ENCODE measurements around the gene KIAA0408.
A peak's percentile ranks its signal among the peaks of the same experiment; 100 is the strongest.

KIAA0408 gene

DNA sequence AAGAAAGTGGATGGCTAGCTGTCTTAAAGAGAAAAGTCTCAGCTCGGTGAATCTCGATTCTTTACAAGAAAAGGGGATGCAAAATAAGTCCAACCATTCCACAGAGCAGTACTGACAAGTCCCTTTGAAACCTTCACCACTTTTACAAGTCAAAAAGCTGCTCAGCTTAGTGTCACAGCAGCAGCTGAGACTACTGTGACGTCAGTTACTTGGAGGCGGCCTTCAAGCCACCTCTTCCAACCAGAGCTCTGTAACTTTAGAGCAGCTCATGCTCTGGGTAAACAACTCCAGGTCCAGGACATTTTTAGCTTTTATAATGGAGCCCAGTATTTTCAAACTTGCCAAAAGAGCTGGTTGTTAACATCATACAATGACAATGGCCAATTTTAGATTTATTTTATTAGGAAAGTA lies at the start of gene KIAA0408:
TSS of gene KIAA0408 (minus strand) at position 159 of the 411 bp plus-strand sequence. CDS start 5,408 bp downstream, outside the sequence.
- no peak for DNase-seq

DNA sequence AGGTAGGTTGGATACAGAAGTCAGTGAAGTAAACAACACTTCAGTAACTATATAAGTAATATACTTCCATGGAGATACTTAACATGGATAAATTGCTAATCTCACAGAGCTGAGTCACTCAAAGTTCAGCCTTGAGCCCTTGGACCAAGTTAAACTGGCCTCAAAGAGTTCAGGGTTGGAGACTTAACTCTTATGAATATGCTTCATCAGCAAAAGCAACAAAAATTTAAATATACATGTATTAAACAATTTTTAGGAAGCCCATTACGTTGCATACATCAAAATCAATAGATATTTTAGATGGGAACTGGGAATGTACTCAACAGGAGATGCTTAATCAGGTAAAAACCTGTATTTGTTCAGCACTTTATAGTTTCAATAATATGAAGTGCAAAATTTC lies 47.7 kb upstream of the KIAA0408 start:
- DNase-seq: no peak

DNA sequence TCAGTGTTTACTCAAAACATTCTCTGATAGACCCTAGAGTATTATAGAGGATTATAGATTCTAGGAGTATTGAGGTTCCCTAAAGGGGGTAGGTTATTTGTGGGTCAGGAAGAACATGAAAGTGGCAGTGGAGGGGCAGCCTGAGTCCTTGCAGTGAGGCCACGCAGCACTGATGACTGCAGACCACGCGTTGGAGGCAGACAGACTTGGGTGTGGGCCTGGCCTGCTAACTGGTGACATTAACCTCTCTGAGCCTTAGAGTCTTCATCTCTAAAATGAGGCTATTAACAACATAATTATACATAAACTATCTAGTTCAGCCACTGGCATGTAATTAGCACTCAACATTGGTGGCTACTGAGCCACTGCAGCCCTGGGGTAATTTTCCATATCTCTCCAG lies 43.8 kb upstream of the KIAA0408 start:
- no peak for DNase-seq

DNA sequence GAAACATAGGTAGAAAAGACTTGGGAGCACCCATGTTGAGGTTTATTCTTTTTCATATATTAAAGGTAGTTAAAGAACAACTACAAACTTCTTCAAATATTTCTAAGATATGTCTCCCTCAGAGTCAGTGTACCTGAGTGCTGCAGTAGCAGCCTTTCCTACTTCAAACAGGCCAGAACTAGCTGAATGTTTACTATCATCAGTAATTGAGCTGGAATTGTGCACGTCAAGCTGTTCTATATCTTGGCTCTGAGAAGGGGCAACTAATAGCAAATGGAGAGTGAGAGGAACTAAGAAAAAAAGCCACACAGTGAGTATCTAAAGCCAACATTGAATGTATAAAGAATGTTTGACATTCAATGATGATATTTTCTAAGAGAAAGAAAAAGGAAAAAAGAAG lies 38.2 kb upstream of the KIAA0408 start:
- no peak for DNase-seq

DNA sequence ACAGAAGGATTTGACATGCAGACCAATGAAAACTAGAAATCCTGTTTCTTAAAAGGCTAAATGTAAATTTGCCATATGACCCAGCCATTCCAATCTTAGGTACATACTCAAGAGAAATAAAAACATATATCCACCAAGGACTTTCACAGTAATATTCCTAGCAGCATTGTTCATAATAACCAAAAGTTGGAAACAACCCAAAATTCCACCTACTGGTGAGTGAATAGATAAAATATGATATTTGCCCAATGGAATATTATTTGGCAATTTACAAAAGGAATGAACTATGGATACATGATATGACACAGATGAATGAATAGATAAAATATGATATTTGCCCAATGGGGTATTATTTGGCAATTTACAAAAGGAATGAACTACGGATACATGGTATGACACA lies 37.3 kb upstream of the KIAA0408 start:
- DNase-seq: peak in 1 of 2 experiments; percentile 14

DNA sequence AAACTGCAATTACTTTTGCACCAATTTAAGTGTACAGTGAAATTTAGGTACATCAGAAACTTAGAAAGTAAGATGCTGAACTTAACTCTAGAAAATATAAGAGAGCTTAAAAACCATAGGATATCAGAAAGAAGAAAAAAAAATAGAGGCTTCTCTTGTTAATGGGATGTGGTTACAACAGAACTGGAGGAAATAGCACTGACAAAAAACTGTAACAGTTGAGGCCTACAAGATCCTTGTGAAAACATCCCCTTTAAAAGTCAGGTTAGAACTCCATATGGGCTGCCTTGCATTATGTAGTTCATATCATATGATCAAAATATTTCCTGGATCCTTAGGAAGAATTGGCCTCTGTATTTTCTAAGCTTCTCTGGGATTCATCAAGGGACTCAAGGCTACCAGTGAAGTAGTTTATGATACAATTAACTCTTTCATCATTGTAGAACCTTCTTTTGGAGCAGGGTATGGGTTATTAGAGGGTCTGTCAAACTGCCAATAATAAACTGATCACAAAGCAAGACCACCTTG lies 35.1 kb upstream of the KIAA0408 start:
- no peak for DNase-seq

DNA sequence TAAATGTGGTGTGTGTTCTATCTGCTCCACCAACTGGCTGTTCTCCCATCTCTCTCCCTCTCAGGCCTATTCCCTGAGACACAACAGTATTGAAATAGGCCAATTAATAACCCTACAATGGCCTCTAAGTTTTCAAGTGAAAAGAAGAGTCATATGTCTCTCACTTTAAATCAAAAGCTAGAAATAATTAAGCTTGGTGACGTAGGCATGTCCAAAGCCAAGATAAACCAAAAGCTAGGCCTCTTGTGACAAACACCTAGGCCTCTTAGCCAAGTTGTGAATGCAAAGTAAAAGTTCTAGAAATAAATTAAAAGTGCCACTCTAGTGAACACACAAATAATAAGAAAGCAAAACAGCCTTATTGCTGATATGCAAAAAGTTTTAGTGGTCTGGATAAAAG lies 30.1 kb upstream of the KIAA0408 start:
- DNase-seq: no peak

DNA sequence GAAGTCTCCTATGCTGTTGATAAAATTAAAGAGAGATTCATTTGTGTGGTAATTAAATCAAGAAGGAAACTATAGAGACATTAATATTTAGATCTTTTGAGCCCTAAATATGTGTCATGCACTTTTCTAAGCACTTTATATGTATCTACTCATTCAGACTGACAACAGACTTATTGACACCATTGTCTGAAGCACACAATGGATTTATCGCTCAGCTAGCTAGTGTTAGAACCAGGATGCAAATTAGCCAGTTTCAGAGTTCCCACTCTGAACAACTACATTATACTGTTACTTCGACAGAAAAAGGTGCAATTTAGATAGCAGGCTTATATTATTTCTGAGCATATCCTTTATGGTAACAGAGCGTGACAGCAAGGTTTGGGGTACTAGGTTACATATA lies 27.7 kb upstream of the KIAA0408 start:
- no peak for DNase-seq

DNA sequence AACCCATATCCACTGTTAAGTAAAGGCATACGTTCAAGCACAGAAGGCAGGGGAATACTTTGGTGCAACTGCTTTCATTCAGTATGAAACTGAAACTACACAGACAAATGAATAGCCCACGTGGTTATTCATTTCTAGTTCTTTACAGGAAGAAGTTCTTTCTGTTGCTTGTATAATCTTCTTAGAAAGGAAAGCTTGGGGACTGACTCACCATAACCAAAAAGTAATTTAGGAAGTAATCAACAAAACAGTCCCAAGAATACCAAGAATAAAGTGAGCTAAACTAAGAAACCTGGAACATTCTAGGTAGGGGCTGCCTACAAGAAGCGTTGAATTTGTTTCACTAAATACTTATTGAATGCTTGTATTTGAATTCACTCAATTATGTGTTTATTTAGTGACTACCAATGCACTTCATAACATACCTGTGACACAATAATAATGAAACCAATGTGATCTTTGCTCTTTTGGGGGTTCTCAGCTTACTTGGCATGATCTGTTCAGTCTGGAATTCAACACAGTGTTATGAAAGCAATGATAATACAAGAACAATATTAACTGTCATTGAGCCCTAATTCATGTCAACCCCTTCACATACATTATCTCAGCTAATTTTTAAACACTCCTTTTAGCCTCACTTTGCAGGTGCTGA lies 25.1 kb upstream of the KIAA0408 start:
- DNase-seq: peak in 1 of 2 experiments; percentile 20

DNA sequence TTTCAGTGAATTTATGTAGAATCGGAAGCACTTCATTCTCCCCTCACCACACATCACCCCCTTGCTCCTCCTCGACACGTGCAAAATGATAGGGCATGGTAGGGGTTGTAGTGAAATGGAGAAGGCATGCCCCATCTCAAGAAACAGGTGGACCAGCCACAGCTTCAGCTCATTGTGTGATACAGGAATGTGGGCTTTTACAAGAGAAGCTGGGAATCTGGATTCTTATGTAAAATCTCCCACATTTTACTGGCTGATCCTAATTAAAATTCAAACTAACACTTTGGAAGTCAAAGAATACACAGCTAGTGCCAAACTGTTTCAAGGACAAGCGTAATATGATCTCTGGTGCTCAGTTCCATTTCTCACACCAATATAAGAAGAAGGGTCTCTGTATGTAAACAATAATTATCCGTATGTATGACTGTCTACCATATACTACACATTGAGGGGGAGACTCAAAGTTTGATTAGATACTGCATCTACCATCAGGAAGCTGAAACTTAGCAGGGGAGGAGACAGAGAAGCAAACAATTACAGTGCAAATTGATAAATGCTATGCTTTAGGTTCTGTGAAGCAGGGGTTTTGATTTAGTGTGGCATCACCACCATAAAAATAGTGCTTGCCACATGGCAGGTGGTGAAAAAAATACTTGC lies 24.3 kb upstream of the KIAA0408 start:
- DNase-seq: no peak

DNA sequence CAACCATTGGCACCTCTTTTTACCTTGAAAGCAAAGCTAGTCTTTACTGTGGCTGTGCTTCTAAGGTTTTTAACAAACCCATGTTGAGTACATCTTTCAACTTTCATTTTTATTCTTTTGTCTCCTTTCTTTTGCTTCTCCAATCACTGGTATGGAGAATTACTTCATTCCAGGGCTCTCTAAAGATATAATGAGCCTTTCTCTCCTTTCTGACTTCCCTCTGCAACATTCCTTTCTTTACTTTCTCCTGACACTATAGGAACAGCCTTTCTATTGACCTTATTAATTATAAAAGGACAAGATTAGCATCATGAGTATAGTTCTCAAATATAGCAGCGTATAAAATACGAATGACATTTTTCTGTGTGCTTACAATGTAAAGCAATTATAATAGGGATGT lies 23.1 kb upstream of the KIAA0408 start:
- no peak for DNase-seq

DNA sequence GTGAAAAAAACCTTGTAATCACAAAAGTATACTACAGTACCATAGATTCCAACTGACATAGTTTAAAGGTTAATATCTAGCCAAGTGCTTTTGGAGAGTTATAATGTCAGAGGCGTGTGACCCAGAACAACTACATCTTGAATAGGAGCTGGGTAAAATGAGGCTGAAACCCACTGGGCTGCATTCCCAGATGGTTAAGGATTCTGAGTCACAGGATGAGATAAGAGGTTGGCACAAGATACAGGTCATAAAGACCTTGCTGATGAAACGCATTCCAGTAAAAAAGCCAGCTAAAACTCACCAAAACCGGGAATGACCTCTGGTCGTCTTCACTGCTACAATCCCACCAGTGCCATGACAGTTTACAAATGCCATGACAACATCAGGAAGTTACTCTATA lies 22.4 kb upstream of the KIAA0408 start:
- peak in 1 of 2 experiments; percentile 54 for DNase-seq

DNA sequence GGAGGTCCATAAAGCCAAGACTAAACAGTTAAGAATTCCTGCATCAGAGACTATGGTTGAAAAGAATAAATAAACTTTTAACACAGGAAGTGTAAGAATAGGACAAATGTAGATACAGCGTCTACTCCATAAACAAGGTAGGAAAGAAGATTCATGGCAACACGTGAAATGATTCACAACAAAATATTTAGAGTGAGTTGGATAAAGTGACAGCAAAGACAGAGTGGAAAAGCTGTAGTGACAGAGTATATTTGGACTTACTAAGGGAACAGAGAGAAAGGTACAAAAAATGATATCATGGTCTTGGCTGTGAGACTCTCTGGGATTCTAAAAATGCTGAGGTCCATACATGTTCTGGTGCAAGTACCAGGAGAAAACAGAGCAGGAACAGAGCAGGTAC lies 21.9 kb upstream of the KIAA0408 start:
- DNase-seq: no peak

DNA sequence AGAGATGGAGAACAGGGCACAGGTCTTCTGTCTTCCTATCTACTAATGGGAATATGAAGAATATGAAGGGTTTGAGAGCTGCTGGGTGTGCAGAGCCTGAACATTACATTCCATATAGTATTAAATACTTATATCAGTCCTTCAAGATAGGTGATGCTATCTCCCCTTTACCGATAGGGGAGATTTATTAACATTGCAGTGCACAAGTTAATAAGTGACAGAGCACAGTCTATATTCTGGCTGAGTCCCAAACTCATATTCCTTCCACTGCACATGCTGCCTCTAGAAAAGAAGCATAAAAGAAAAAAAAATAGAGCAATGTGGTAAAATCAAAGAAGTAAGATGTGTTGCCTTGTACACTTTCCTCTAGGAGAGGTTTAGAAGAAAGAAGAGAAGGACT lies 18.5 kb upstream of the KIAA0408 start:
- no peak for DNase-seq

DNA sequence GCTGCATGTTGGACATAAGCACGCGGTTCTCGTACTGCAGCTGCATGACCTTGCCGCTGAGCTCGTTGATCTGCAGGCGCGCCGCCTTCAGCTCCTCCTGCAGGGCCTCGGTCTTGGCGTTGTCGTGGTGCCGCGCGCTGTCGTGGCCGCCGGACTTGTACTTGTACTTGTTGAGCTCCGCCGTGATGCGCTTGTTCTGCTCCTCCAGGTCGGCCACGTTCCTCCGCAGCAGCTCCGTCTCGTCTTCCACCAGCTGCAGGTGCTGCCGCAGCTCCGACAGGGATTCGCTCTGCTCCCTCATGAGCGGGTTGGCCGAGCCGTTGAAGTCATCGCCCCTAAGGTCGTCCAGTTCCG lies 16.6 kb upstream of the KIAA0408 start:
- no peak for DNase-seq

DNA sequence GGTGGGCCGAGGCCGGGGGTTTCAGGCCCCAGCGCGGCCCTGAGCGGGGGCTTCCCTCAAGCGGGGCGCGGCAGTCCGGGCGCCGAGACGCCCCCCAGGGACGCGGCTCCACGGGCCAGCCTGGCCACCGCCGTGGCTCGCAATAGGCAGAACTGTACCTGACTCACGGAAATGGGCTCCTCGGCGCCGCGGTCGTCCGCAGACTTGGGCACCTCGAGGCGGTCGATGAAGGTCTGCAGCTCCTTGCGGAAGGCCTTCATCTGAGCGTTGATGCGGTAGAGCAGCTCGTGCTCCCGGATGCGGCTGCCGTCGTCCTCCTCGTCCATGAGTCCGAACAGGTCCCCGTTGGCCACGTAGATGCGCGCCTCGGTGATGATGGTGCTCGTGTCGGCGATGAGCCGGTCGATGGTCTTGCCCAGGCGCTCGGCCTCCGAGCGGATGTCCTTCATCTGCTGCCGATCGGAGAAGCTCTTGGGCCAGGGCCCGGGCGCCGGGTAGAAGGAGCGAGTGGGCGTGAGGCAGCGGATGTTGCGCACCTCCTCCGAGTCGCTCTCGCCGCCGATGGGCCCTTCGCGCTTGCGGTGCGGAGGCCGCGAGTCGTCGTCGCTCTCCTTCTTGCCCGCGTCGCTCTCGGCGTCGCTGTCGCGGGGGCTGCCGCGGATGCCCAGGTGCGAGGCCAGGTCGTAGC lies 16.1 kb upstream of the KIAA0408 start:
- no peak for DNase-seq

DNA sequence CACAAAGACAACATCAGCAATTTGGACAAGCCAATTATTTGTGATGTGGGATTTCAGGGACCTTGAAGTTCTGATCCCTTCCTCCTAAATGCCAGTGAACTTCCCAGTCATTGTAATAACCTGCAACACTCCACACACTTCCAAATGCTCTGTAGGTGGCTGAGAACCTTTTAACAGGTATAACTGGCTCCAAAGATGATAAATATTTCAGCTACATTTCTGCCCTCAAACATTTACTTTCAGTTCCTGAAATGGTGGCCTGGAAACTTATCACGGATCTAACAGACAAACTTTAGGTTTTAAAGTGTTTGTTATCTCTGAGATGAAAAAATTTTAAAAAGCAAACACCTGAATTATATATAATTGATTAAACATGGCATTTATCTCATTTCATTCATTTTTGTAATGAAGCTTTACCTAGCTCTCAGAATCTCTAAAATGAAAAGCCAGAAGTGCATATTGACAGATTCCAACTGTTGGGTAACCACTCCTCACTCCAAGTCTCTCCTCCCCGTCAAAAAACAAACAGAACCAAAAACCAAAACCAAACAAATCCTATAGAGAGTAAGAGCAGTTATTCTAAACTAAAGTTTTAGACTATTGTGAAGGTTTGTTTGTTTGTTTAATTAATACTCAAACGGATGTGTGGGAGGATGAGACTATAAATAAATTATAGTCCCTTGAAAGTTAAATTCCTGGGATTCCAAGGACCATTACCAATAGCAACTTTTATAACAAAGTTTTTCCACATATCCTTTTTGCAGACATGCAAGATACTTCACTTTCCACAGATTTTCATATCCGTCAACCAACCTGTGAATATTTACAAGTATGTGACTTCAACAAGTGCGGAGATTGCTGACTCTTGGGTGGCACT lies 12.4 kb upstream of the KIAA0408 start:
- no peak for DNase-seq

DNA sequence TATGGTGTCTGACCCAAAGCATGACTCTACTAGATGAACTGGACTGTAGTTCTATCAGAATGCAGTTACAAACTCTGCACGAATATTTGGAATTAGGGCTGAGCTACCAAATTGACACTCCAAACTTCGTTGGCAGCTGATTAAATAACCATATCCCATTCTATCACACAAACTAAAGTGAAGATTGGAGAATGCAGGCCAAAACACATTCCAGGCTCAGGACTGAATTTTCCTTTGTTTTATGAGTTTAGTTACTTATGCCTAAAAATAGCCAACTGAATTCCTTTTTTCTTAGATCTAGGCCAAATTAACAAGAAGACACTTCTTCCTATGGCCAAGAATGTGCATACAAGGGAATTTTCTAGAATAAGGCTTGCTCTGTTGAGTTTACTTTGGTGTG lies 9.7 kb upstream of the KIAA0408 start:
- no peak for DNase-seq

DNA sequence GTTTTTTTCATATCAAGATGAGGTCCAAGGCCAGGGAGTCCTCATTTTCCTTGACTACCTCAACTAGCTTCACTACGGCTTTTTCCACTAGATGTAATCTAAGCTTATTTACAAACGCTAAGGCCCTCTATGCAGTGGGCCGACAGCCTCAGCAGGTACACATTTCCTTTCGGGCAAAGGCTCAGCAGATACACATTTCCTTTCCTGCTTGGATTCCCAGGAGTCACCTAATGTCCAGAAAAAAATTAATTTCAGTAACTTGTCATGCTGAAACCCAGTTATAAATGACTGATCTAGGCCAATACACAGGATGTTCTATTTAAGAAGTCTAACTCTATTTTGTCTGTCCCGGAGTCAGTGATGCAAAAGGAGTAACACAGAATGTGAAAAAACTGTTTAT lies 7.2 kb upstream of the KIAA0408 start:
- DNase-seq: no peak

DNA sequence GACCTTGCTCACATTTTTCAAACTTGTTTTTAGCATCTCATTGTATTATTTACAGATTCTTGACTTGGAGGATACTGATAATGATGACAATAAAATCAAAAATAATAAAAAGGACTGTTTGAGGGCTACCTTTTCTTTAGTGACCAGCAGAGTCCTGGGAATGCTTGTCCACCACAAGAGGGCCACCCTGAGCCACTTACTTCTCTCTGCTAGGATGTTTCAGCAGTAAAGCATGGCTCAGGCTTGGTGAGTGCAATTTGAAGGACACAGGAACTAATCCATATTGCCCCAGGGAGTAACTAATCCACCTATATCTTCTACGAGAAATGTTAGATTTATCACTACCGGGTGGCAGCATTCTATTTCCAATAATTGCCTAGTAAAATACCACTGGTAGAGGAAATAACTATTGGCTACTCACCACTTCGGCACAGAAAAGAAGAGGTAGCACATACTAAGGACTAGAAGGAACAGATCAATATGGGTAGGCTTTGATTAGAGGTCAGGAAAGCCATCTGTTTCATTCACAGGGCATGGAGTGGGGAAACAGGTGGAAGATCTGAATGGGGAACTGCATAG lies 5.8 kb upstream of the KIAA0408 start:
- DNase-seq: peak in 1 of 2 experiments; percentile 53

DNA sequence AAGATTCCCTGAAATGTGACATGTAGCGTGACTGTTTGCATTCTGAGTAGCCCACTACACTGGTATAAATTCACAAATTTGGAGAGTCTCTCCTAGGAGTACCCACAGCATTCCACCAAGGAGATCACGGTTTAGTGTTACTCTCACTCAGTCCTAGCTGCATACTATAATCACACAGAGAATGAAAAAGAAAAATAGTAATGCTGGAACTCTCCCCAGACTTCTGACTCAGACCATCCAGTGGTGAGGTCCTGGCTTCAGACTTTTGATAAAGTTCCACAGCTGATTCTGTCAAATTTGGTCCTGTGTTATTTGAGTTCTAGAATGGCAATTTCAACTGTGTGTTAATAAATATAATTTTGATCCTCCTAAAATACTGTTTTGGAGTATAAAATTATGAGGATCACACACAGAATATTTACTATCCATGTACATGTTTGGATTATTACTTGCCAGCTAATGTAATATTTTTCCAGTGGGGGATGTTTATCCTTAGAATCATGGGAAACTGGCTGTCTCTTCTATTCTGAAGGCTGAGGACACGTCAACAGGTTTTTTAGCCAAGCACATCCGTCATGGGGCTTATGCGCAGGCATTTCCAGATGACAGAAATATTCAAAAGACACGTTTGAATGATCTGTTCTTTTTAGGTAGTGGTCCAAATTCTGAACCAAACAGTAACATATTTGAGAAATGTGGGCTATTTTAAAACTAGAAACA lies 5.1 kb upstream of the KIAA0408 start:
- no peak for DNase-seq

DNA sequence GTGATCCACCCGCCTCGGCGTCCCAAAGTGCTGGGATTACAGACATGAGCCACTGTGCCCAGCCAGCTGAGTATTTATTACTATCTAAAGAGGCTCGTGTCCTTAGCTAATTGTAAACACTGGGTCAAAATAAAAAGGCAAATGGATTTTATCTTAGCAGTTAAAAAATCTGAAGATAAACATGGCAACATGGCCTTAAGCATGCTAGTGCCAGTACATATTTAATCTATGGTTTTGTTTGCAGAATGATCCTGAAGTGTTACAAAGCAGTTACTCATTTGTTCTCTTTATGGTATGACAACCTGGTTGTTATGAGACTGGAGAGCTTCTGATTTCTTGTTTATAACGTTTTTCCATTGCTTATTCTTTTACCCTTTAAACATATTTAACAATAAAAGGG lies 3.9 kb upstream of the KIAA0408 start:
- no peak for DNase-seq

Measured in SW 1271 (cell line).